CD4-positive, alpha-beta T cell treated with Interleukin-12 subunit alpha and Interleukin-12 subunit beta, for 1 hour (primary cell): ENCODE measurements around the gene EFEMP2.
A peak's percentile ranks its signal among the peaks of the same experiment; 100 is the strongest.

Experiments used
- DNase-seq: peaks from one replicate; pipeline ENCODE4 v3.0.0-alpha.2; 2020

The EFEMP2 gene

DNA sequence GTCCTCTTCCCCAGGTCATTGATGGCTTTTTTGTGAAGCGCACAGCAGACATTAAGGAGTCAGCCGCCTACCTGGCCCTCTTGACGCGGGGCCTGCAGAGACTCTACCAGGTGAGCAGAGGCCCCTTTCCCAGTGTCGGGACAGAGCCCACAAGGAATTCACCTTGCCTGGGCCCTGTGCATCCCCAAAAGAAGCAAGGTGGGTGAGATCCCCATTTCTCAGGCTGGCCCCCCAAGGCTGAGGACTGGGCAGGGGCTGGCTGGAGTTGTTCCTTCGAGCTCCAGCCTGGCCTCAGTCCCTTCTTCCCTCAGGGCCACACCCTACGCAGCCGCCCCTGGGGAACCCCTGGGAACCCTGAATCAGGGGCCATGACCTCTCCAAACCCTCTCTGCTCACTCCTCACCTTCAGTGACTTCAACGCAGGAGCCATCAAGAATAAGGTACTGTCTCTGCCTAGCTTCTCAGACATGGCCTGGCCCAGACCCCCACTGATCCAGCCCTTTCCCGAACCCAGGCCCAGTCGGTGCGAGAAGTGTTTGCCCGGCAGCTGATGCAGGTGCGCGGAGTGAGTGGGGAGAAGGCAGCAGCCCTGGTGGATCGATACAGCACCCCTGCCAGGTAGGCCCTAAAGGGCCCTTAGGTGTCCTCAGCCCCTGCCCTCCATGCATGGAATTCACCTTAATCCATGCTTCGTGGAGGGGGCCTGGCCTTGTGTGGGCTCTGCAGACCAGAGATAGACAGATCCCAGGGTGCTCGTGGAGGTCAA lies 7.7 kb downstream of the EFEMP2 start:
- DNase-seq: no peak

DNA sequence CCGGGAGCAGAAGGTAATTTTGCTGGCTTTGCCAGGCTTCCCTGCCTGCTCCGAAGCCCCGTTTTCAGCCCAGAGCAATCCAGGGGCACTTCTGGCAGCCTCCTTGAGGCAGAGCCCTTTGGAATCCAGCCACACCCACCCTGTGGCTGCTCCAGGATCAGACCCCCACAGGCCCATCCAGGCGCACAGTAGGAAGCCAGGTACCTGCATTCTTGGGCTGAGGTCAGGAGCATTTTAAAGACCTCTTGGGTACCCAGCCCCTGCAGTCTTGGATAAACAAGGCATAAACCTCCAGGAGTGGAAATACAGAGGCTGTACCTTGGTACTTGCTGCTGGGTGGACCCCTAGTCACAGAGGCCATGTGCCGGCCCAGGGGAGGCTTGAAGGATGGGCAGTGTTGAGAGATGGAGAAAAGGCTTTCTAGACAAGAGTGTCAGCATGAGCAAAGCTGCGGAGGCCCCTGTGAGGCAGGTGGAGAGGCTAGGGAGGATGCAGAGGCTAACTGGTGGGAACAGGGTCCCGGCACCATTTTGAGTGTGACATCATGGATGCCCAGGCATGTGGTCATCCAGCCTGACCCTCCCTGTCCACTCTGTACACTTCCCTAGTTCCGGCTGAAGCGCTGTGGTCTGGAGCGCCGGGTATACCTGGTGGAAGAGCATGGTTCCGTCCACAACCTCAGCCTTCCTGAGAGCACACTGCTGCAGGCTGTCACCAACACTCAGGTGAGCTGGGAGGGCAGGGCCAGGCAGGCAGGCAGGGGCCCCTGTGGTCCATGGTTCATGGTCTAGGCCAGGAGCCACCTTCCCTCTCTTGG lies 8.5 kb downstream of the EFEMP2 start:
- DNase-seq: no peak

DNA sequence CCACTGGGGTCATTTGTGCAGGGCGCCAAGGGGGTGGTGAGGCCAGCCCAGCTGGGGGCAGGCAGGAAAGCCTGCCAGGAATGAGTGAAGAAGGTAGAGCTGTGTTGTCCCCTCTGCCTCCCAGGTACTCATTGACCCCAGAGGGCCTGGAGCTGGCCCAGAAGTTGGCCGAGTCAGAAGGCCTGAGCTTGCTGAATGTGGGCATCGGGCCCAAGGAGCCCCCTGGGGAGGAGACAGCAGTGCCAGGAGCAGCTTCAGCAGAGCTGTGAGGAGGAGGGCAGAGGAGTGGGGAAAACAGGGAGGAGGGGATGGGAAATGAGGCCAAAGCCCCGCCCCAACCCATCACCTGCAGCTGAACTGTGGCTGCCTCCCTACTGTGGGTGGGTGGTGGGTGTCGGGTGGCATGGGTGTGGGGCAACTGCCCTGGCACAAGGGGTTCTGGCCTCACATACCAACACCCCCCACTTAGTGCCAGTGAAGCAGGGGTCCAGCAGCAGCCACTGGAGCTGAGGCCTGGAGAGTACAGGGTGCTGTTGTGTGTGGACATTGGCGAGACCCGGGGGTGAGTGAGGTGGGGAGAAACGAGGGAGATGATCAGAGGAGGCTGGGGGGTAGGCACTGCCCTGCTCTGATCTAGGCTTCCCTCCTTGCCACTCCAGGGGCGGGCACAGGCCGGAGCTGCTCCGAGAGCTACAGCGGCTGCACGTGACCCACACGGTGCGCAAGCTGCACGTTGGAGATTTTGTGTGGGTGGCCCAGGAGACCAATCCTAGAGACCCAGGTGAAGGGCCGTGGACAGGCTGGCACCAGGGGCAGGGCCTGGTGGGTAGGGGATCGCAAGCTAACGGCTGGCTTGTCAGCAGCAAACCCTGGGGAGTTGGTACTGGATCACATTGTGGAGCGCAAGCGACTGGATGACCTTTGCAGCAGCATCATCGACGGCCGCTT lies 9.4 kb downstream of the EFEMP2 start:
- no peak for DNase-seq

DNA sequence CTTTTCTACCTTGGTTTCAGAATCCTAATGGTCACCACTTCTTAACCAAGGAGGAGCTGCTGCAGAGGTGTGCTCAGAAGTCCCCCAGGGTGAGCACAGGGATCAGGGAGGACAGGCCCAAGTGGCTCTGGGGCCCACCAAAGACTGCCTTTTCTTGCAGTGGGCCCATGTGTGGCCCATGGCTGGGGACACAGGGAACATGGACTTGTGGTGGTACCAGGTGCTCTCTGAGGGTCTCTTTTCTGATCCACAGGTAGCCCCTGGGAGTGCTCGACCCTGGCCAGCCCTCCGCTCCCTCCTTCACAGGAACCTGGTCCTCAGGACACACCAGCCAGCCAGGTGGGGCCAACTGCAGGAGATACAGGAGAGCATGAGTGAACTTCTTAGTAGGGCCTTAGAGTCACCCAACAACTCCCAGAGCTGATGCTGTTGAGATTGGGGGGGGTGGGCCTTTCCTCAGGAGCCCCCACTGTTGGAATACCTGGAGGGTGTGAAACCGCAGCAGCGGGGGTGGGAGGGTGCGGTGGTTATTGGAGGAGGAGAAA lies 10.3 kb downstream of the EFEMP2 start:
- no peak for DNase-seq

DNA sequence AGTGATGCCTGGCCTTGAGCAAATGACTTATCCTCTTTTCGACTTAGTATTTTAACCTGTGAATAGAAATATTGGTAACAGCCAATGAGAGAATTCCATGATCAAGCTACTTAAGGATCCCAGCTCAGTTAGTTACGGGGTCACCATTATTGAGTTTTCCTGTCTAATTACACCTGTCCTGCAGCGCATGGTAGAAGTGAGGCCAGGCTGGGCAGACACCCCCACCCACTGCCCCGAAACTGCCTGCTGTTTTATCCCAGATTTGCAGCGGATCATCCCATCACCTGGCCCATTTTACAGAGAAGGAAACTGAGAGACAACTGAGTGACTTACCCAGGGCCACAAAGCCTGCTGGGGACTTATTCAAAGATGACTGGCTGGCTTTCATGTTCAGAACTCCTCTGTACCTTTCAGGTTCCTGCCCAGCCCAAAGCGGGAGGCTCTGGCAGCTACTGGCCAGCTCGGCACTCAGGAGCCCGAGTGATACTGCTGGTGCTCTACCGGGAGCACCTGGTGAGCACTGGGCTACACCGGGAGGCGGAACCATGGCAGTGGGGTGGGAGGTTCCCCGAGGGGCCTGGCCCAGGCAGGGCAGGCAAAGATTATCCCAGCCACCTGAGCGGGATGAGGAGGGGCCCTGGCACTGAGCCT lies 10.9 kb downstream of the EFEMP2 start:
- DNase-seq: no peak

DNA sequence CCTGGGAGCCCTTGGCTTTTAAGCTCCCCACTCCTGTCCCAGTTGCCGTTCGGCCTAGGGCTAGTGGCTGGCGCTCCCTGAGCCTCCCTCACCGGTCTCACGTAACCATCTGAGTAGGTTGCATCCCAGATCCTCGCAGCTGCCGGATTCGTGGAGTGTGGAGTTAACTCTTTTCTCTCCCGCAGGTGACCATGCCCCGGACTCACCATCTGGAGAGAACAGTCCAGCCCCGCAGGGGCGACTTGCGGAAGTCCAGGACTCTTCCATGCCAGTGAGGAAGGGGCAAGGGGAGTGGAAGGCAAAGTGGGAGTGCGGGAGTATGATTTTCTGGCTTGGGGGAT lies 11.5 kb downstream of the EFEMP2 start:
- no peak for DNase-seq

DNA sequence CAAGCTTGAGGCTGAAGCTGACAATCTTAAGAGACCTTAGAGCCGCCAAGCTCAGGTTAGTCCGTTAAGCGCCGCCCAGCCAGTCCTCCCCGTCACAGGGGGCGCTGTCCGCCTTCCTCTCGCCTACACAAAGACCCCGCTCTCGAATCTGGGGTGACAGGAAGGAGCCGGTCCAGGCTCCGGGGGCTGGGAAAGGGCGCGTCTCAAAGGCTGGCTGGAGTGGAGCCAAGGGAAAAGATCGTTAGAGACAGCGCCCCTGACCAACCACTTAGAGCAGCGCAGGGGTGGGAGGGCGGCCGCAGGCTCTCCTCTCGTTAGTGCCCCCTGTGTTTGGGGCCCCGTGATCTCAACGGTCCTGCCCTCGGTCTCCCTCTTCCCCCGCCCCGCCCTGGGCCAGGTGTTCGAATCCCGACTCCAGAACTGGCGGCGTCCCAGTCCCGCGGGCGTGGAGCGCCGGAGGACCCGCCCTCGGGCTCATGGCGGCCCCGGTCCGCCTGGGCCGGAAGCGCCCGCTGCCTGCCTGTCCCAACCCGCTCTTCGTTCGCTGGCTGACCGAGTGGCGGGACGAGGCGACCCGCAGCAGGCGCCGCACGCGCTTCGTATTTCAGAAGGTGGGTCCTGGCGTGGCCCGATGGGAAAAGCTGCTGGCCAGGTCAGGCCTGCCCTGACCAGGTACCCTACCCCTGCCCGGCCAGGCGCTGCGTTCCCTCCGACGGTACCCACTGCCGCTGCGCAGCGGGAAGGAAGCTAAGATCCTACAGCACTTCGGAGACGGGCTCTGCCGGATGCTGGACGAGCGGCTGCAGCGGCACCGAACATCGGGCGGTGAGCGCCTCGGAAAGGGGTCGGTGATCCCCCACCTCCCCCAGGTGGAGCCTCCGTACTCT lies 12.1 kb downstream of the EFEMP2 start, which contains the start of gene MUS81:
MUS81 (plus strand) TSS at position 156 of the 887 bp plus-strand sequence; CDS start at position 477, 321 bp downstream.
- DNase-seq: peak; percentile 97

DNA sequence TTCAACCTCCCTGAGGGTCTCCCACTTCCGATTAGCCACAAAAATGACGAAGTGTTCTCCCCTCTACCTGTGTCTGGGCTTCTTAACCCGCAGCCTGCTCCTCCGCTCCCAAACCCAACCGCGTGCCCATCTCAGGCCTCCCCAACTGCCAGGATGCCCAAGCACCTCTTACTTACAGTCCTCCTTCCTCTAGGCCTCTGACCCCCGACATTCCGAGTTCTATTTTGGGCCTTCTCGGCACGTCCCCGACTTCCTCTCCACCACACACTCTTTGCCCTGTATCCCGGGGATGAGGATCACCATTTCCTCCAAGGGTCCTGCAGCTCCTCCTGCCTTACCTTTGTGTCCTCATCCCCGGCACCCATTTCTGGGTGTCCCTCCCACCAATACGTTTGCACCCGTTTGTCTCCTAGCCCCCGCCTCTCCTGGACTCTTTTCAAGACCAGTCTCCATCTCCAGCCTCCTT lies 12.8 kb downstream of the EFEMP2 start:
- DNase-seq: no peak

DNA sequence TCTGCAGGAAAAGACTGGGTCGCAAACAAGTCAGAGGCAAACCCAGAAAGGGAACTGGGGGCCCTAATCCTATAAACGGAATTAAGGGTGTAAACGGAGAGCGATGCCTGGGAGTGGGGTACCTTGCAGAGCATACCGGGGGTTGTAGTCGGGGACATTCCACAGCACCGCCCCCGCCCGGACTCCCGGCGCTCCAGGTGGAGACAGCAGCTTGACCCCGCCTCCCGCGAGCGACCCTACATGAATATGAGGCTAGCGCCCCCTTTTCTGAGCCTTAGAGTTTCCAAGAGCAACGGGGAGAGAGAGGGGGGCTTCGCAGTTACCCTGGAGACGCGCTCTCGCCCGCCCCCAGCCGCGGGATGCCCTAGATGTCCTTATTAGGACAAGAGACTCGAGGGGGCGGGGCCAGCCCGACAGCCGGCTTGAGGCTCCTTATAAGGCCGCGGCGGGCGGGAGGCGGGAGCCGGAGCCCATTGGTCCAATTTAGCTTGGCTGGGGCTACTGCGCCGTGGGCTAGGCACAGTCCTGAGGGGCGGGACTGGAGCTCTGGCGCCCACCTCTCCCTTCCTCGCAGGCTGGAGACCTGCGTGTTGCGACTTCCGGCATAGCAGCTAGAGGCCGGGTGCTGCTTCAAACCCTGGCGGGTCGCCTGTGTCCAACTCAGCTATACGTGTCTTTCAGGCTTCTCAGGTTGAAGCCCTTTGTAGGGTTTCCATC lies 13.3 kb downstream of the EFEMP2 start:
- DNase-seq: peak; percentile 97

DNA sequence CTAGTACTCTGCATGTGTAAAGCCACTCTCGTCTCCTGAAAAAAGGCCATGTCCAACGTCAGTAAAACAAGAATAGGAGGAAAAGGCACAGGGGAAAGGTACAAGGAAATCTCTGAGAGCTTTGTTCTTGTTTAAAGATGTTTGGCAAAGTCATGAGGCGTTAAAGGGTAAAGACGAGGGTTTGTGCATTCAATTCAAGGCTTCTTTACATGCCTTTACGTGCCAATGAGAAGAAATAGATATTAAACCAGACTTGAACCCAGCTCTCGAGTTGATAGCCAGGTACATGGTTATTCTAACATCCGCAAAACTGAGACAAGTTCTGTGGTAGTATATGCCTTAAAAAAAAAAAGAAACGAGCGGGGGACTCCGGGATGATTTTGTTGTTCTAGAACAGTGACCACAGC lies 13.9 kb downstream of the EFEMP2 start:
- peak; percentile 31 for DNase-seq

DNA sequence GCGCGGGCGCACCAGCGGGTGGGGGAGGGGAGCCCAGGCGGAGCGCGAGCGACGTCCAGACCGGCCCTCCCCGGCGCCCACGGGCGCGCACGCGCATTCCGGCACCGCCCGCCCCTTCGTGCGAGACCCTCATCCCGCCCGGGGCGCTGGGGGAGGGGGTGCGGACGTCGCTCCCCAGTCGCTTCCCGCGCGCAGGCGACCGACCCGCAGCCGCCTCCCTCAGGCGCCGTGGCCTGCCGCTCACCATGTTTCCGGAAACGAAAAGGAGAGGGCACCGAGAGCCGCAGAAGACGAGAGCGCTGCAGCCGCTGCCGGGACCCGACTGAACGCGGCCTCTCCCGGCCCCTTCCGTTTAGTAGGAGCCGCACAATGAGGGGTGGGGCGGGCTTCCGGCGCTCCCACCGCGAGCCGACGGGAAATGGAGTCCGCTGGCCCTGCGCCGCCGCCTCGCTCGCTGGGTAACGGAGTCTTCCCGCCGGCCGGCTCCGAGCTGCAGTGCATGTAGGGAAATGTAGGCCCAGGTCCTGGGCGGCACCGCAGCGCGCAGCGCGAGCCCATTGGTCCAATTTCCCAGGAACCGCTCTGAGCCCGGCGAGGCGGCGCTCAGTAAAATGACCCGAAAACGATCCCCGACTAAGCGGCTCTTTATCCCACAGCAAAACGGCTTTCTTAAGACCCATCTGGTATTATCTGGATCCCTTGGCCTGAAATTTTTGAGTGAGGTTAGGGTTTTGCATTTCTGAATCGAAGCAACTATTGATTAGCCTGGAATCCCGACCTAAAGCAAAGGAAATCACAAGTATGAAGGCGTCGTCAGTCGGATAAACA lies 14.5 kb downstream of the EFEMP2 start, which contains the start of gene CFL1:
CFL1 (minus strand) TSS at position 328 of the 828 bp plus-strand sequence; CDS start at position 247, 81 bp downstream.
- DNase-seq: peak; percentile 98

DNA sequence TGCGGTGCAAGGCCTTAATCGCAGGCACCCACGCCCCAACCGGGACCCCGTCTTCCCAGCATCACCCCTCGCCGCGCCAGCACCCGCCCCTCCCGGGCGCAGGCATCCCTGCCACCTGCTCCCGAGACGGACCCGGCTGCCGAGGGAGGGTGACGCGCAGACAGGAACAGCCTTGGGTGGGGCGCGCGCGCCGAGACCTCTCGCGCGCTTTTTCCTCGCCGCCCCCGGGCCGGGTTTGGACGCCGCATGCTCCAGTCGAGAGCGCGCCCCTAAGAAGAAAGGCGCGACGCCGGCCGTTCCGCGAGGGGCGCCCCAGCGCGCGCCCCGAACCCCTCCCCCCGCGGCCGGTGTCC lies 15.1 kb downstream of the EFEMP2 start:
- DNase-seq: peak; percentile 62

DNA sequence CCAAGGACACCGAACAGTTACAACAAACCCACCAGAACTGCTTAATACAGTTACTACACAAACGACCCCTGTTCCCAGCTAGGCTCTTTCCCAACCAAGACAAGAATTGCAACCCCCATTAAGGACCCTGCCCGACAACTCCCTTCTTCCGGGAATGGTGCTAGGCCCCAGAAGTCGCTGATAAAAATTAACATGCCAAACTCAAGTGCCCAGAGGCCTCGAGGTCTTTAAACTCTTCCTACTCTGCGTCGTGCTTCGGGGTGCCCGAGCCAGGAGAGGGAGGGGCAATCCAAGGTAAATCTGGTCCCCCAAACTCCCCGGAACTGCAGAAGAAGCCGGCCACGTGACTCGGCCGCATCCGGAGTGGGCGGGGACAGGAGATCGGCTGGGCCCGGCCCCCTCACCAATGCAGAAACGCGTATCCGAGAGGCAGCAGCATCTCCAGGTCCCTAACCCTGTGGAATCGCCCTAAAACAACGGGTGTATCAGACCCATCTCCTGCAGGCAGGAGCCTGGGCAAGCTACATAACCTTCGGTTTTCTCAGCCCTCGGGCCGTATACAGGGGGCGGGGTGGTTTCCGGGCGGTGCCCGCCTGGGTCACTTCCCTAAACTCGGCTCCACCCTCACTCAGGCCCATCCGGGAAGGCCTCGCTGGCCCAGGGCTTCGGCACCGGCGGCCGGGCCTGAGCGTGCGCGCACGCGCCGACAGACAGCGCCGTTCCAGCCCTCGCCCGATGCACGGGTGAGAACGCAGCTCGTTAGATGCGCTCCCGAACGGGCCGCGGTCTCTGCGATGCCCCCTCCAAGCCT lies 15.7 kb downstream of the EFEMP2 start:
- DNase-seq: peak; percentile 84

DNA sequence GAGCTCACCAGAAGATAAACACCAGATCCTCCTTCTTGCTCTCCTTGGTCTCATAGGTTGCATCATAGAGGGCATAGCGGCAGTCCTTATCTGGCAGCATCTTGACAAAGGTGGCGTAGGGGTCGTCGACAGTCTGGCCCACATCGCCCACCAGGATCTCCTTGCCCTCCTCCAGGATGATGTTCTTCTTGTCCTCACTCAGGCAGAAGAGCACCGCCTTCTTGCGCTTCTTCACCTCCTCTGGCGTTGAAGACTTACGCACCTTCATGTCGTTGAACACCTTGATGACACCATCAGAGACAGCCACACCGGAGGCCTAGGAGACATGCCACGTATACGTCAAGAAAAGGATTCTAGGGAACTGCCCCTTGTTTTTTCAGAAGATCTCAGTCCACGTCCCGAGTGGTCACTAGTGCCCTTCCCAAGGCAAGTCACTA lies 16.7 kb downstream of the EFEMP2 start:
- no peak for DNase-seq

DNA sequence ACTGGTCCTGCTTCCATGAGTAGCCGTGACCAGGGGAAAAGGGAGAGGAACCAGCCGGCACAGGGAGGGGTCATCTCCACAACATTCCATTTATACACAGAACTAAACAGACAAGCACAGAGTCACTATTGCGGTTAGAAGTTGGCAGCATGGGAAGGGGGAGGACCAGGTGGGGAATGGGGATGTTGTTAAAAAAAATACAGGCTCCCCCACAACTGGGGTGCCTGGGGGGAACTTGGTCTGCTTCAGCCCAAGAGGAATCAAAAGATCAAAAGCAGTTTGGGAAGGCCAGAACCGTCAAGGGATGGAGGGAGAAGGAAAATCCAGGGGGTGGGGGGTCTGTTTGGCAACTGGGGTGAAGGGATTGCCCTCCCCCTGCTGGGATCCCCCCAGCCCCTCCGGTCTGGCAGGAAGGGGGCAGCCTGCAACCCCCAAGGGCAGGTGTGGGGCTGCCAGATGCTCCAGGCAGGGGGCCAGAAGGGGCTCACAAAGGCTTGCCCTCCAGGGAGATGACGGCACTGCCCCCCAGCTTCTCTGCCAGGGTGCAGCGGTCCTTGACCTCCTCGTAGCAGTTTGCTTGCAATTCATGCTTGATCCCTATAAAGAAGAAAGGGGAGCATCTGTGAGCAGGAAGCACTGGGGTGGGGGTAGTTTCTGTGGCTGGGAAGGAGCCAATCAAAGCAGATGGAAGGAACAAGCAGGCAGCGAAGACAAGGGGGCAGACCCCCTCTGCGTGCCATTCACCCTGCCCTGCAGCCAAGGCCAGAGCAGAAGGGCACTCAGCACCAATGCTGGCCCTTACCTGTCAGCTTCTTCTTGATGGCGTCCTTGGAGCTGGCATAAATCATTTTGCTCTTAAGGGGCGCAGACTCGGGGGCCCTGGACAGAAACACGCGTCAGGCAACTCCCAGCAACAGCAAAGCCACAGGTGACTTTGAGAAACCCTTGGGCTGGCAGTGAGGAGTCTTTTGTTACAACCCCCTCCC lies 17.5 kb downstream of the EFEMP2 start:
- no peak for DNase-seq

DNA sequence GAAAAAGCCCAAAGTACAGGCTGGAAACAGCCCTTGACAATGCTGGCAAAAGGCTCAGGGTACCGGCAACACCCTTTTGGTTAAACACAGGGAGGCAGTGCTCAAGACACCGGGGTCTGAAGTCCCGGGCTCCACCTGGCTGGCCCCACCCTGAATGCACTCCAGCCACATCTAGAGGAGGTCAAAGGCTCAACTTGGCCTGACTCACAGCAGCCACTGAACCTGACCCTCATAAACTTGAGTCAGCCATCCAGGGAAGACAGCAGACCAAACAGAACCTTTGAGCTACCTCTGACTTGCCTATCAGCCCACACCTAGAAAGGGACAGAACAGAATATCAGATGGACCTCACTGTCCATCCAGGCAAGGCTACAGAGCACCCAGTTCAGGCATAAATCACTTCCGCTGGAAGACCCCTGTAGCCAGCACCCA lies 18.4 kb downstream of the EFEMP2 start:
- DNase-seq: no peak
